GM19099 (cell line): ENCODE data around the gene TNFRSF14.

Source experiments
- POLR2A ChIP-seq: IDR thresholded peaks from 3 replicates; pipeline ENCODE4 v1.6.1; 2011; ENCODE audit warnings: low read depth; ENCODE audit not compliant: insufficient read length; ENCODE audit errors: extremely low read depth

TNFRSF14 gene

DNA sequence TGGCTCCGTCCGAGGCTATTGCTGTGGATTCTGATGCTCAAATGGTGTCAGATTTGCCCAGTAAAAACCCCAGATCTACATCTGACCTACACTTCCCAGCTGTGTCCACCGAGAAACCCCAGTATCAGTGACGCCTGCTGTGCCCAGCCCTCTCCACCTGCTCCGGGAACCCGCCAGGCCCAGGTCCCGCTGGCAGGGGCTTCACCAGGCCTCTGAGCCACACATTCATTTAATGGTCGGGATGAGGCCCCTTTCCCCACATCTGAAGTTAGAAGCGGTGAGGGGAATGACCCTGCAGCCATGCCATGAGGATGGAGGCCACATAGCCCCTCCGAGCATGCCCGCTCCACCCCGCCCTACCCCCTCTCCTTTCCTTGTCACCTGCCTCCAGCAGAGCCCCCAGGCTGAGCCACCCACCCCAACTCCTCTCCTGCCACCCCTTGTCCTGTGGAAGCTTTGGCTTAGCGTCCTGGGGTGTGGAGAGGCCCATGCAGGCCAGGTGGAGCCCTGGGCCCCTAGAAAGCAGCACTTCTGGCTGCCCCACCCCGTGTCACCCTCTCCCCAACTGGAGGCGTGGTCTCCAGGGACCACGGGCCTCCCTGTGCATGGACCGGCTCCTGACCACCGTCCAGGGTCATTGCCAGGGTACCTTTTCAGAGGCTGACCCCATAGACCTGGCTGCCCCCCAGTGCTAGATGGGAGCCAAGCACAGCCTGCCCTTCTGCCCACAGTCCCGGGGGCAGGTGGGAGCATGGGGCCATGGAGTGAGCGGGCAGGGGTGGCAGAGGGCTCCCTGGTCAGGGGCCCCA lies 8.0 kb downstream of the TNFRSF14 start:
- no peak for TF ChIP-seq POLR2A

DNA sequence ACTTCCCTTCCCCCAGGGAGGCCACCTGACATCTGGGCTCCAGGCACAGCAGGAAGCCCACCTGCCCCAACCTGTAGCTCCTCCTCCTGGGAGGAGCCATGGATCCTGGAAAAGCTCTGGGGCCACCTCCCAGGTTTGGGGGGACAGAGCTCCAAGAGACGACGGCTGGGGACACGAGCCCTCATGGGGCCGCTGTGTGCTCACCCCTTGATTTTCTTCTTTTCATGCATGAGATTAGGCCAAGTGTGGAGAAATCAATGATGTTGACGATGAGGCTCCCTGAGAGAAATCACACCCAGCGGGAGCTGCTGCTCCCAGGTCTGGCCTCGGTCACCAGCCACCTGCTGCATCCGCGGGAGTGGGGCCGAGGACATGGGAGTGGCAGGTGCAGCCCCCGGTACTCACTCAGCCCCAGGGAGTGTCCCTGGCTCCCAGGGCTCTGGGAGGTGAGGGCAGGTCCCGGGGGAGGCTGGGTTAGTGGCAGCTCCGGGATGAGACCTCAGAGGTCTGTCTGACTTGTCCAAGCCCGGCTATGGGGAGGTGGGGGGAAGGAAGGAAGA lies 8.7 kb downstream of the TNFRSF14 start:
- no peak for TF ChIP-seq POLR2A

DNA sequence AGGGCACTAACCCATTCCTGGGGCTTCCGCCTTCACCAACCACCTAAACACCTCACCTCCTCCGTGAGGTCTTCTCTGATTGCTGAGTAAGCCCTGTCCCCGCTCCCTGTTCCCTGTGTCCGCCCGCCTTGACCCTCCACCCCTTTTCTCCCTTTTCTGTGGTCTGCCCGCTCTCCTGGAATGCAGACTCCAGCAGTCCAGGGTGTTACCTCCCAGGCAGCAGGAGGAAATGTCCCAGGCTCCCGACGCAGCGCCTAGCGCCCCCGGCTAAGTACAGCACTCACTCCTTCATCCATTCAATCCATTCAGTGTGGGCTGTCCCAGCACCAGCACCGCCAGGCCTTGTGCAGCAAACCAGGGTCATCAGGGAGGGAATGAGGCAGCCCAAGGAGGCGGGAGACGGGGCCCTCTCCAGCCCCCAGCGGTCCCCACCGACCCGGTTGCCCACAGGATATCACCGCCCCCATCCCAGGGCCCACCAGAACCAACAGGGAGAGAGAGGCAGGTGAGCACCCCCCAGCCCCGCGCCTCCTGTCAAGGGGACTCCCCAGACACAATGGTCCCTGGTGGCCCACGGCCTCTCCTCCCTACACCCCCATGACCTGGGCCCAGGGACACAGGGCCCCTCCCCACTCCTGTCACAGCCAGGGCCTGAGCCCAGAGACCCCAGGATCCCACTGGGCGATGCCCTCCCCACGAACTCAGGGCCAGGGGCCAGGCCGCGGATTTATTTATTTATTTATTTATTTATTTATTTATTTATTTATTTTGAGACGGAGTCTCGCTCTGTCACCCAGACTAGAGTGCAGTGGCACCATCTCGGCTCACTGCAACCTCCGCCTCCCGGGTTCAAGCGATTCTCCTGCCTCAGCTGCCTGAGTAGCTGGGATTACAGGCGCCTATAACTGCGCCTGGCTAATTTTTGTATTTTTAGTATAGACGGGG lies 10.2 kb downstream of the TNFRSF14 start:
- TF ChIP-seq POLR2A: no peak

DNA sequence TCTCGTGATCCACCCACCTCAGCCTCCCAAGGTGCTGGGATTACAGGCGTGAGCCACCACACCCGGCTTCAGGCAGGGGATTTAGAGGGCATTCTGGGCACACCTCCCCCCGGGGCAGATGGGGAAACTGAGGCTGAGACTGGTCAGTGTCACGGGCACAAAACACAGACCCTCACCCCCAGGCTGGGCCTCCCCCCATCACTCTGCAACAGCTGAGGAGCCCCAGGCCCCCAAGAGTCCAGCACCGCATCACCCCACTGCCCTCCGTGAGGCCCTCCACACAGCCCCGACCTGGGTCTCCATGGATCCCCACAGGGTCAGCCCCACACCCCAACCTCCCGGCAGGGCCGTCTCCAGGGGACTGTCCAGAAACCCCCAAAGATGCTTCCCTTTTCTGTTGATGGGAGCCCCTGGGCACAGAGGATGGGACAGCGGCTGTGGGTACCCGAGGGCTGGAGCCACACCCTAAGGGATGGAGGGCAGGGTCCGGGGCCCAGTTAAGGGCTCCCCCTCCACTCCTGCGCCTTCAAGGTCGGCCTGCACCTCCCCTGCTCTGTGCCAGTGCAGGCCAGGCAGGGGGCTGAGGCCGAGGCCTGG lies 11.0 kb downstream of the TNFRSF14 start:
- no peak for TF ChIP-seq POLR2A

DNA sequence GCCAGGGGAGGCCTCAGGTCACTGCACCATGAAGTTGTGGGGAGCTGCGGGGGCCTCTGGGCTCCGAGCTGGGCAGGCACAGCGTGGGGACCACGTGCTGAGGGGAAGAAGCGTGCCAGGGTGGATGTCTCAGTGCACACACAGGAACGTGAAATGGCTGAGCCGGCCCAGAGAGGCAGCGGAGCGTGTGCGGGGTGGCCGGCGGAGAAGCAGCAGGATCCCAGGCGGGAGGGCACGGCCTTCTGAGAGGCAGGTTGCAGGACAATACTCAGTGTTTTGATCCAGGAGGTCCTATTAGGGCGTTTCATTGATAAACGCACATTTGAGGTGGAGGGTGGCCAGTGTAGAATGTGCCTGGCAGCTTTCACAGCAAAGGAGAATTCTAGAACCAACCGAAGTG lies 12.9 kb downstream of the TNFRSF14 start:
- no peak for TF ChIP-seq POLR2A

DNA sequence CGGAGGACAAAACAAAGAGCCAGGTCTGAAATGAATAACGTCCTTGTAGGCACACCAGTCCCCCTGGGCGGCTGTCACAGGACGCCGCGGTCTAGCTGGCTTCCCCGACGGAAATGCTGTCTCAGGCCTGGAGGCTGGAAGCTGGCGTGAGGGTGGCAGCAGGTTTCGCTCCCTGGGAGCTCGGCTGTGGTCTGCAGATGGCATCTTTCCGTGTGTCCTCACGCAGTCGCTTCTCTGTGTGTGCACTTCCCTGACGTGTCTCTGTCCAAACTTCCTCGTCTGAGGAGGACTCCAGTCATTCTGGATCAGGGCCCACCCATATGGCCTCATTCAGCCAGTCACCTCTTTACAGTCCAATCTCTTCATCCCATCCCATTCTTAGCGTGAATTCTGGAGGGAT lies 14.2 kb downstream of the TNFRSF14 start:
- no peak for TF ChIP-seq POLR2A

DNA sequence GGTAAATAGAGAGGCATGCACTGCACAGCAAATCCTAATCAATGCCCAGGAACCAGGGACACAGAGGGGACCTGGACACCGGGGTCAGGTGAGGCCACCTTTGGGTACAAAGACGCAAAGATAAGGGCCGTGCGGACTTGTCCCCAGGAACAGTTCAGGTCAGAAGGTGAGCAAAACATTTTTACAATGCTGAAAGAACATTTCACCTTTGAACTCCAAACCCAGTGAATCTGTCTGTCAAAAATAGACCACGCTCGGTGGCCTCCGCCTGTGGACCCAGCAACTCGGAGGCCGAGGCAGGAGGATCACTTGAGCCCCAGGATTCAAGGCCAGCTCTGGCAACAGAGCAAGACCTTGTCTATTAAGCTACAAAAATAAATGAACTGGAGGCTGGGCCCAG lies 15.2 kb downstream of the TNFRSF14 start:
- no peak for TF ChIP-seq POLR2A

DNA sequence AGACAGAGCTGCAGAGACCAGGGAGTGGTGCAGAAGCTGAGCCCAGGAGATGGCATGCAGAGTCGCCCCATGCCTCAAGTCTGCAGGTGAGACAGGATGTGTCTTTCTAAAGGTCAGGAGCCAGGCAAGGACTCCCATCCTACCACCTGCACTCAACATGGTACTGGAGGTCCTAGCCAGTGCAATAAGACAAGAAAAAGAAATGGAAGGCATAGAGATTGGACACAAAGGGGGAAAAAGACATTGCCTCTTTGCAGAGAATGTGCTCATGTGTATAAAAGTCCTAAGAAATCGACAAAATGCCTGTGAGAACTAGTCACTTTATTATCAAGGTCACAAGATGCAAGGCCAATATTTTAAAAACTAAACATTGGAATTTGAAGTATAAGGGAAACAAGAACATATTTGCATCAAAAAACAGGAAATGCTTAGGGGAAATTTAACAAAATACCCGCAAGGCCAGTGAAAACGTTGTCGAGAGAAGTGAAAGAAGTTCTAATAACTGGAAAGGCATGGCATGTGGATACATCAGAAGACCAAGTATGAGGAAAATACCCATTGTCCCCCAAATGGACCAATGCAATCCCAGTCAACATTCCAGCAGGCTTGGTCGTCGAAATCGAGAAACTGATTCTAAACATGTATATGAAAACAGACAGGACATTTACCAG lies 17.2 kb downstream of the TNFRSF14 start:
- no peak for TF ChIP-seq POLR2A

DNA sequence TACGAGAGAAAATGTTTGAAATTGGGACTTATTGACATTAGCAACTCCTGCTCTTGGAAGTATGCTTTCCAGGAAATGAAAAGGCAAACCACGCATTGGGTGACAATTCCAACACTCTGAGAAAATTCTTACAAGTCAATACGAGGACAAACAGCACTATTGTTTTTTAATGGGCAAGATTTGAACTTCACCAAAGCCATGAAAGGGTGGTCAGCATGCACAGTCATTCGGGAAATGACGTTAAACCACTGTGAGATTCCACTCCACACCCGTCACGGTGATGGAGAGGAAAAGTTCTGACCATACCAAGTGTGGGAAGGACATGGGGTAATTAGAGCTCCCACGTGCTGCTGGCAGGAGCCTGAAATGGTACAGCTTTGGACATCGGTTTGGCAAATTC lies 18.2 kb downstream of the TNFRSF14 start:
- TF ChIP-seq POLR2A: no peak

DNA sequence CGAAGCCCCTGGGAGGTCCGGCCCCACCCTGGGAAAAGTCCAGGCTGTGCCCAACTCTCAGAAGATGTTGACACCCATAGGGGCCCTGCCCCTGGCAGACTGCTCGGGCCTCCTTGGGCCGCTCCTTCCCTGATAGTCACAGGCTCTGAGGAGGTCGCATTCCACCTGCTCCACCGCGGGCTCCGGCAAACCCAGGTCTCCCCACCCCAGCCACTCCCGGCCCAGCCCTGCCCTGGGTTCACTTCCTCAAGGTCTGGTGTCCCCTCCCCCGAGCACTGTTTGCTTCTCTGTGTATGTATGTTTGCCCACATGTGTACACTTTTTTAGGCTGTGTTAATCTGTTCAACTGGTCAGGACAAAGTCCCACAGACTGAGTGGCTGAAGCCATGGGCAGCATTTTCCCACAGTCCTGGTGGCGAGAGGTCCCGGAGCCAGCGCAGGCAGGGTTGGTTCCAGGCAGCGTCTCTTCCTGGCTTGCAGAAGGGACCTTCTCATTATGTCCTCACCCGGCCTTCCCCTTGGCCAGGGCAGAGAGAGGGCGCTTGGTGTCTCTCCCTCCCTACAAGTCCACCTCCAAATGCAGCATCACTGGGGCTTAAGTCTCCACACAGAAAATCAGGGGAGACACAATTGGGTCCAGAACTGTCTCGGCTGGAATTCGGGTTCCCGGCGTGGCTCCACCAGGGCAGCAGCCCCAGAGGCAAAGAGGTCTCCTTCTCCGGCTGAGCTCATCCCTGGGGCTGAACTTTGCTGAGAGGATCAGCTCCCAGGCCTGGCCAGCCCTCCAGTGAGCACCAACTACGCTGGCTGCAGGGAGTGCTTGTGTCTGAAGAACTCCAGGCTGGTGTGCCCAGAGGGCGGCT lies 19.9 kb downstream of the TNFRSF14 start:
- TF ChIP-seq POLR2A: no peak

DNA sequence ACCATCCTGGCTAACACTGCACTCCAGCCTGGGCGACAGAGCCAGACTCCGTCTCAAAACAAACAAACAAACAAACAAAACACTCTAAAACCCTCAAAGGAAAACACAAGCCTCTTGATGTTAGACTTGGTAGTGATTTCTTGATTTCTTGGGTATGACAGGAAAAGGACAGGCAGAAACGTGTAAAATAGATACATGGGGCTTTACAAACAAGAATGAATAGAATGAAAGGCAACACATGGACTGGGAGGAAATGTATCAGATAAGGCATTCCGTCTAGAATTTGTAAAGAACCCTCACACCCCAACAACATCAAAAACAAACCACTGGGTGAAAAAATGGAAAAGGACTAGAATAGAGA lies 22.6 kb downstream of the TNFRSF14 start:
- TF ChIP-seq POLR2A: no peak

DNA sequence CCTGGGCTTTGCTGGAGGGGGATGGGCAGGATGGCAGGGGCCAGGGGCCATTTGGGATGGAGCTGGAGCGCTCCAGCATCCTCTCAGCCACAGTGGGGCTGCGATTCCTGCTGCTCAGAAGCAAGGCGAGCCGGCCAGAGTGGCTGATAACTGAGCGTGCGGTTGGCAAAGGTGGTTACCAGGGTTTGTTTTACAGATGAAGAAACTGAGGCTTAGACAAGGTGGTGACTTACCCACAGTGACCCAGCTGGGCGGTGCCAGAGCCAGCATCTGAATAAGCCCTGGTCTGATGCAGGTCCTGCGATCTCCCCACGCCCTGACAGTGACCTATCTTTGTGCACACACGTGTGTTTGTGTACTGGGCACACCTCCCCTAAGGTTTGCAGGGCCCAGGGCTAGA lies 24.5 kb downstream of the TNFRSF14 start:
- TF ChIP-seq POLR2A: no peak

DNA sequence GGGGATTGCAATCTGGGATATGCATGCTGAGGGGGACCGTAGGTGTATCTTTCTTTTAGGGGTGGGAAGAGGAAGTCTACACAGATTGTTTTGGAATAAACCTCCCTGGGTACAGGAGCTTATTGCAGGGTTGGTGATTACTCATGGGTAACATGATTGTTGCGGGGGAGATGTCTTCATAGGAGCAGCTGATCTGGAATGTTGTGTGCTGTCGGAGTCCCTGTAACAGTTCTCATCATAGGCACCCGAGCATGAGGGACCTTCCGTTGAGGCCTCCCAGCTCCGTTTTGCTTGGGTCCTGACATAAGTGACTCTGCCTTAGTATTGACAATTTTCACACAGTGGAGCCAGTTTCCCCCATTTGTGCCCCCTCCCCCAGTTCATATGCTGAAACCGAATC lies 26.2 kb downstream of the TNFRSF14 start:
- no peak for TF ChIP-seq POLR2A

DNA sequence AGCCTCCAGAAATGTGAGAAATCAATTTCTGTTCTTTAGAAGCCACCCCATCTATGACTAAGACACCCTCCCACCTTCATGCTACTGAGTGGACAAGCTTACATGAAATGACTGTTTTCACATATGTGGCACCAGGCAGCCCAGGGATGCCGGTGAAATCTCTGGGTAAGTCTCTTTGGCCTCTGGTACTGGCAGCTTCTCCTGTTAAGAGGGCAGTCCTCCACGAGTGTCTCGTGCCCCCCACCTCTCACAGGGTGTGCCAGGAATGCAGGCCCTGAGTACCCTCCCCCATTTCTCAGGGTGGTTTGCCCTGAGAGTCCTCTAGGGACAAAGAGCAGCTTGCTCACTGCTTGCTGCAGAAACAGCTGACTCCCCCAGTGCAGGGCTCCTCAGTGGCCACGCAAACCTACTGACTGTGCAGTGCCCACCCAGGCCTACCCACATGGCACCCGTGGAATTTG lies 27.2 kb downstream of the TNFRSF14 start:
- TF ChIP-seq POLR2A: no peak
